ENCODE results near the gene VWA8. TPM values are rescaled to one million over a fixed set of nuclear protein-coding genes. Genes with fewer than 3 reads are reported as not detected.

Gene VWA8
- polyA plus RNA-seq, 3 donors: 2.0 to 4.4 (median 3.4) TPM

DNA sequence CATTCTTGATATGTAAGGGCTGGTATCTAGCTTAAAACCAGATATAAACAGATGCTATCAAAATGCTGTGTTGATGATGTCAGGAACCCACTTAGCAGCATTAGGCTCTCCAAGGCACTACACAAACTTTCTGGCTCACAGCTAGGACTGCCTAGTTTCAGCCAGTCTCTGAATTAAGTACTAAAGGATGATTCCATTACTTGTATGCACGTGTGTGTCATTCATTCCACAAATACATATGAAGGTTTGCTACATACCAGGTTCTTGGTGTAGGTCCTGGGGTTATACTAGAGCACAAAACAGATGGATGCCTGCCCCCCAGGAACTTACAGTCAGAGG, 352.1 kb downstream of the VWA8 start:
- TF ChIP-seq, protein P1, sequence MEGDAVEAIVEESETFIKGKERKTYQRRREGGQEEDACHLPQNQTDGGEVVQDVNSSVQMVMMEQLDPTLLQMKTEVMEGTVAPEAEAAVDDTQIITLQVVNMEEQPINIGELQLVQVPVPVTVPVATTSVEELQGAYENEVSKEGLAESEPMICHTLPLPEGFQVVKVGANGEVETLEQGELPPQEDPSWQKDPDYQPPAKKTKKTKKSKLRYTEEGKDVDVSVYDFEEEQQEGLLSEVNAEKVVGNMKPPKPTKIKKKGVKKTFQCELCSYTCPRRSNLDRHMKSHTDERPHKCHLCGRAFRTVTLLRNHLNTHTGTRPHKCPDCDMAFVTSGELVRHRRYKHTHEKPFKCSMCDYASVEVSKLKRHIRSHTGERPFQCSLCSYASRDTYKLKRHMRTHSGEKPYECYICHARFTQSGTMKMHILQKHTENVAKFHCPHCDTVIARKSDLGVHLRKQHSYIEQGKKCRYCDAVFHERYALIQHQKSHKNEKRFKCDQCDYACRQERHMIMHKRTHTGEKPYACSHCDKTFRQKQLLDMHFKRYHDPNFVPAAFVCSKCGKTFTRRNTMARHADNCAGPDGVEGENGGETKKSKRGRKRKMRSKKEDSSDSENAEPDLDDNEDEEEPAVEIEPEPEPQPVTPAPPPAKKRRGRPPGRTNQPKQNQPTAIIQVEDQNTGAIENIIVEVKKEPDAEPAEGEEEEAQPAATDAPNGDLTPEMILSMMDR (IDR thresholded peaks at IDR 0.05): no peak
- H3K27me3 ChIP-seq (ENCODE audit: control insufficient read depth in 2 of 2, insufficient read depth in 2 of 2, low read length in 2 of 2): no peaks in the 10 kb centered on the region
- Mint-ChIP-seq H3K4me1 (no peaks in the 10 kb centered on the region), H3K27ac (no peak overlapping the region), H3K36me3 (peaks cover 47 to 57% of the 10 kb centered on the region in 2 donors), H3K27me3 (ENCODE audit: low read depth in 3 of 3) (no peaks in the 10 kb centered on the region), H3K4me3 (no peak overlapping the region), H3K9me3 (peaks cover 0 to 2% (median 0%) of the 10 kb centered on the region in 7 donors)
- H3K36me3 ChIP-seq (replicated peaks in 1 of 2; ENCODE audit: control insufficient read depth in 1 of 2, insufficient read depth in 2 of 2, low read length in 2 of 2): peaks cover 8 to 26% of the 10 kb centered on the region in 2 donors
- no peak overlapping the region for H3K4me3 ChIP-seq (replicated peaks in 1 of 3; ENCODE audit: low read depth in 2 of 3, low read length in 3 of 3)
- DNase-seq: no peak
- H3K27ac ChIP-seq (ENCODE audit: low read depth in 1 of 2, low read length in 2 of 2): no peak overlapping the region
- no peak overlapping the region for H2AFZ ChIP-seq (ENCODE audit: insufficient read depth, low read depth, low read length, poor library complexity, severe bottlenecking)
- H3K79me2 ChIP-seq (ENCODE audit: insufficient read depth, low read length): no peaks in the 10 kb centered on the region
- no peak overlapping the region for H3K9ac ChIP-seq (ENCODE audit: insufficient read depth, low read length, poor library complexity, severe bottlenecking)
- no peaks in the 10 kb centered on the region for H3K4me1 ChIP-seq (ENCODE audit: control insufficient read depth in 1 of 2, insufficient read depth in 2 of 2, low read length in 2 of 2)
- no CpG with 5 or more reads among the region's 1 CpG for WGBS (ENCODE audit: insufficient coverage)
- H3K9me3 ChIP-seq (replicated peaks in 1 of 2; ENCODE audit: control insufficient read depth in 1 of 2, insufficient read depth in 1 of 2, low read length in 2 of 2): no peaks in the 10 kb centered on the region
- no peaks in the 10 kb centered on the region for H4K20me1 ChIP-seq (ENCODE audit: insufficient read depth, low read length)
- intact Hi-C loops (cut with micrococcal nuclease): no loop called here
- H3K4me2 ChIP-seq (replicated peaks; ENCODE audit: extremely low read depth, low read length, poor library complexity, severe bottlenecking): no peak overlapping the region

DNA sequence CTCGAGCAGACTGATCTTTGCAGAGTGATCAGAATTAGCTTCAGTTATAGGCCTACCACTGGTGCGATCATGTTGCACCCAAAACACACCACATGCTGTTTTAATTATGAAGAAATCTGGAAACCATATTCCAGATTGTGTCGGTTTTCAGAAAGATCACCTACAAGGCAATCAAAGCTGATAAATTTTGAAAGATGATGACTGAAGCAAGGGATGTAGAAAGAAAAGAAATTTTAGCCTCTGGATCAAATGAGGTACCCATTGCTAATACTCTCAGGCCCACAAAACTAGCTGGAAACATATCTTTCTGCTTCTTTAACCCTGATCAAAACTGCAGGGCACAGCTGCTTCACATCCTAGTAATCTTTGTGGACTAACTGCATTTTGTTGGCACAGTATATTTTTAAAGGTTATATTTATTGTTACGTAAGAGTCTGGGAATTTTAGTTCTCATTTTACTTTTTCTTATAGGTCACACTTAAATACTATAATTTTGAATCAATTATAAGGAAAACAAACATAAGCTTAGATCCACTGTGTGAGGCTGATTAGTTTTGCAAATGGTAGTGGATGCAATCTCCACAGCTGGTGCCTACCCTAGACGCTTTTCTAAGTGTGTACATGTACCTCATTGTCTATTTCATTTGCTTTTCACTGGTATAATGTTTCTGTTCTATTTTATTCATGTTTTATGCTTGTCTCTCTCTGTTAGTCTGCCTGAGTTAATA, 352.6 kb downstream of the VWA8 start:
- Mint-ChIP-seq H3K4me1 (no peaks in the 10 kb centered on the region), H3K4me3 (no peak overlapping the region), H3K27ac (no peak overlapping the region), H3K27me3 (ENCODE audit: low read depth in 3 of 3) (no peaks in the 10 kb centered on the region), H3K36me3 (peaks cover 47 to 55% of the 10 kb centered on the region in 2 donors), H3K9me3 (peaks cover 0 to 2% (median 0%) of the 10 kb centered on the region in 7 donors)
- WGBS (ENCODE audit: insufficient coverage): 100% methylated on average over 1 of the region's 5 CpGs
- DNase-seq: no peak
- intact Hi-C loops (cut with micrococcal nuclease): no loop called here
- Histone ChIP-seq H3K27ac (ENCODE audit: low read depth in 1 of 2, low read length in 2 of 2) (no peak overlapping the region), H4K20me1 (ENCODE audit: insufficient read depth, low read length) (no peaks in the 10 kb centered on the region), H2AFZ (ENCODE audit: insufficient read depth, low read depth, low read length, poor library complexity, severe bottlenecking) (no peak overlapping the region), H3K79me2 (ENCODE audit: insufficient read depth, low read length) (no peaks in the 10 kb centered on the region), H3K27me3 (ENCODE audit: control insufficient read depth in 2 of 2, insufficient read depth in 2 of 2, low read length in 2 of 2) (no peaks in the 10 kb centered on the region), H3K36me3 (replicated peaks in 1 of 2; ENCODE audit: control insufficient read depth in 1 of 2, insufficient read depth in 2 of 2, low read length in 2 of 2) (peaks cover 8 to 25% of the 10 kb centered on the region in 2 donors), H3K4me1 (ENCODE audit: control insufficient read depth in 1 of 2, insufficient read depth in 2 of 2, low read length in 2 of 2) (no peaks in the 10 kb centered on the region), H3K4me3 (replicated peaks in 1 of 3; ENCODE audit: low read depth in 2 of 3, low read length in 3 of 3) (no peak overlapping the region), H3K9ac (ENCODE audit: insufficient read depth, low read length, poor library complexity, severe bottlenecking) (no peak overlapping the region), H3K4me2 (replicated peaks; ENCODE audit: extremely low read depth, low read length, poor library complexity, severe bottlenecking) (no peak overlapping the region), H3K9me3 (replicated peaks in 1 of 2; ENCODE audit: control insufficient read depth in 1 of 2, insufficient read depth in 1 of 2, low read length in 2 of 2) (no peaks in the 10 kb centered on the region)
- TF ChIP-seq, protein P1 (IDR thresholded peaks at IDR 0.05): no peak
